HG03442 (cell line): ENCODE data around the gene METTL23.
"Not testable (repeated sequence)": the region's sequence is repeated elsewhere in the genome, so short reads cannot be mapped to it uniquely, and the experiment has no call there.

Experiments used
- ATAC-seq: cut with Tn5 transposase; IDR thresholded peaks from one replicate; pipeline ENCODE4 v1.9.1; 2021; ENCODE audit warnings: mild to moderate bottlenecking, moderate library complexity; ENCODE audit not compliant: unreplicated experiment

Gene METTL23

DNA sequence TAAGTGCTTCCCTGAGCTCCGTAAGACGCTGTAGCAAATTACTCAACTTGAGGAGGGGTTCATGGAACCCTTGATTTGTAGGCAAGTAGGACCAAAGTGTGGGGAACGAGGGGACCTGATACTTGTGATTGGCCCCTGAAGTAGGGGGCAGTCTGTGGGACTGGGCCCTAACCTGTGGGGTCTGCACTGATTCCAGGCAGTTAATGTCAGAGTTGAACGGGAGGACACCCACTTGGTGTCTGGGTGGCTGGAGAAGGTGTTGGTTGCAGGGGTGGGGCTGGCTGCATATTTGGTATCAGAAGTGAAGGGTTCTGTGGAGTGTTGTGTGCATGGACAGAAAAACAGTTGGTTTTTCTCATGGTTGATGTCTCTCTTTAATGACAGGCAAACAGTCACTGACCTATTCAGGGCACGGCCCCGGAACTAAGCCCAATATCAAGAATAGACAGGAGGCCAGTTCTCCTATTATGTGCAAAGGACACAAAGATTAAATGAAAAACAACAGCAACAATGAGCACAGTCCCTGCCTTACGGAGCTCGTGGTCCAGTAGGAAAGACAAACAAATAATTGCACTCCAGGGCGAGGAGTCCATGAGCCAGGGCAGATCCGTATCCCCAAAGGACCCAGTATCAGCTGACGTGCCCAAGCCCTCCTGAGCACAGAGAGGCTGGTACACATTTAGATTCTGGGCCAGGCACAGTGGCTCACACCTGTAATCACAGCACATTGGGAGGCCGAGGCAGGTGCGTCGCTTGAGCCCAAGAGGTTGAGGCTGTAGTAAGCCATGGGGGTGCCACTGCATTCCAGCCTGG, 35.1 kb upstream of the METTL23 start:
- no peak for ATAC-seq

GRCh38 chr17:76695059-76695831, 31.4 kb upstream of the METTL23 start:
- no peak for ATAC-seq

GRCh38 chr17:76696763-76697701, 29.6 kb upstream of the METTL23 start:
- ATAC-seq = no peak

DNA sequence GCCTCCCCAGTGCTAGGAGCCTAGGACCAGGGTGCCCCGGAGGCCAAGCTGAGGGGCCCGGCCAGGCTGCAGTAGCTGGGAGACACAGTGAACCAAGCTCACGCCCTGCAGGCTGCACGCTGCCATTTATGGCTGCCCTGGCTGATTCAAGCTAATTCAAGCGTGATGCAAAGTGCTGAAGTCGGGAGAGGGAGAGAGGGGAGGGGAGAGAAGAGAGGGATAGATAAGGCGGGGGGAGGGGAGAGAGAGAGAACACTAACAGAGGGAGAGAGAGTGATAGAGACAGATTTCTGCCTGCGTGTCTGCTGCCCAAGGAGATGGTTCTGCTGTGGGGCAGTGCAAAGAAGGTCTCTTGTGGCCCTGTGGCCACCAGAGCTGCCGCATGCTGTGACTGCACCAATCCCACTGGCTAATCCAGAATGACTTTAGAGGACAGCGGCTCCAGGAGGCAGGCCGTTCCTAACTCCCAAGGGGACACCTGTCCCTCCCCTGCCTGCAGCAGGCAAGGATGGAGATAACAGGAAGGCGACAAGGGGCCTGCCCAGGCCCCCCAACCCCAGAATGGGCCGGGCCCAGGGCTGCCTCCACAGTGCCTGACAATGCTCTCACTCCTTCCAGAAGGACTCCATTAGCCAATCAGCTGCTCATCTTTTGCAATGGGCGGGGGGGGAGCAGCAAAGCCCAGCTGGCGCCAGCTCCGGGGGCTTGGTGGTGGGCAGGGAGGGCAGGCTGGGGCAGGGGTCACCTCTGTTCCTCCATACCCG, 28.8 kb upstream of the METTL23 start:
- no peak for ATAC-seq

DNA sequence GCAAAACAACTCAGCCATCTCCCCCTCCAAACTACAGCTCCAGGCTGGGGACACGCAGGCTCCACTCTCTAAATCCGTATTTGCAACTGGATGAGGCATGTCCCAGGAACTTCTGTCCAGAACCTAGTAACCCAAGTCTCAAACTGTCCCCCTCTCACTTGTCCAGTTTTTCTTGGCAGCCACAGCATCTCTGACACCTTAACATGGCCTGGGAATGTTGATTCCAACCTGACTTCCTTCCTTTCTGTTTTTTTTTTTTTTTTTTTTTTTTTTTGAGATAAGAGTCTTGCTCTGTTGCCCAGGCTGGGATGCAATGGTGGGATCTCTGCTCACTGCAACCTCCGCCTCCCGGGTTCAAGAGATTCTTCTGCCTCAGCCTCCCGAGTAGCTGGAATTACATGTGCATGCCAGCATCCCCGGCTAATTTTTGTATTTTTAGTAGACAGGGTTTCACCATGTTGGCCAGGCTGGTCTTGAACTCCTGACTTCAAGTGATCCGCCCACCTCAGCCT, 28.1 kb upstream of the METTL23 start:
- ATAC-seq = not testable (repeated sequence)

DNA sequence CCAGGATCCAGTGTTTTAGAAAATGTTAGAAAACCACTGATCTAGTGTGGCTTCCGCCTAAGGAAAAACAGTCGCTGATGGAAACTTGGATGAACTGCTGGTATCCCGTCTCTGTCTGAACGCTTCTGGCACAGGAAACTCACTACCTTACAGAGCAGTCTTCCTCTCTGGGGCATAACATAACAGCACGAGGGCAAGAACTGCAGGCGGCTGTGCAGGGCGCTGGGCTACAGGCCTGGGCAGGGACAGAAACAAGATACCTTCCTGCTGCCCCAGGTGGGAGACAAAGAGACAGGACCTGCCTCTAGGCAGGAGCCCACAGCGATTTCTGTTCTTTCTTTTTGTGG, 26.4 kb upstream of the METTL23 start:
- ATAC-seq = no peak

- ATAC-seq = no peak
Measured at GRCh38 chr17:76700617-76701470, 25.8 kb upstream of the METTL23 start.

- no peak for ATAC-seq
Measured at GRCh38 chr17:76701471-76701967, 25.1 kb upstream of the METTL23 start.

- no peak for ATAC-seq
Measured at GRCh38 chr17:76702076-76702475, 24.6 kb upstream of the METTL23 start.

- ATAC-seq = no peak
Measured at GRCh38 chr17:76702941-76703637, 23.6 kb upstream of the METTL23 start.

- no peak for ATAC-seq
Measured at GRCh38 chr17:76704805-76705204, 21.8 kb upstream of the METTL23 start.

DNA sequence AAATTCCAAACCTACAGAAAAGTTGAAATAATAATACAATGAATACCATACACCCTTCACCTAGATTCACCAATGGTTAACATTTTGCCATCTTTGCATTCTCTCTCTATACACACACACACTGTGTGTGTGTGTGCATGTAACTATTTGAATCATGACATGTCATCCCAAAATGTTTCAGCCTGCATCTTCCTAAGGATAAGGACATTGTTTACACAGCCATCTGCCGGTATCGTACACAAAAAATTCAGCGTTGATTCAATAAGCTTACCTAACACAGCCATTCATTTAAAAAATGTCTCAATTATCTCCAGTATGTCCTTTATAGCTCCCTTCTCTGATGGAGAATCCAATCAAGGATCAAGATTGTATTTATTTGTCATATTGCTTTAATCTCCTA, 19.8 kb upstream of the METTL23 start:
- ATAC-seq = no peak

DNA sequence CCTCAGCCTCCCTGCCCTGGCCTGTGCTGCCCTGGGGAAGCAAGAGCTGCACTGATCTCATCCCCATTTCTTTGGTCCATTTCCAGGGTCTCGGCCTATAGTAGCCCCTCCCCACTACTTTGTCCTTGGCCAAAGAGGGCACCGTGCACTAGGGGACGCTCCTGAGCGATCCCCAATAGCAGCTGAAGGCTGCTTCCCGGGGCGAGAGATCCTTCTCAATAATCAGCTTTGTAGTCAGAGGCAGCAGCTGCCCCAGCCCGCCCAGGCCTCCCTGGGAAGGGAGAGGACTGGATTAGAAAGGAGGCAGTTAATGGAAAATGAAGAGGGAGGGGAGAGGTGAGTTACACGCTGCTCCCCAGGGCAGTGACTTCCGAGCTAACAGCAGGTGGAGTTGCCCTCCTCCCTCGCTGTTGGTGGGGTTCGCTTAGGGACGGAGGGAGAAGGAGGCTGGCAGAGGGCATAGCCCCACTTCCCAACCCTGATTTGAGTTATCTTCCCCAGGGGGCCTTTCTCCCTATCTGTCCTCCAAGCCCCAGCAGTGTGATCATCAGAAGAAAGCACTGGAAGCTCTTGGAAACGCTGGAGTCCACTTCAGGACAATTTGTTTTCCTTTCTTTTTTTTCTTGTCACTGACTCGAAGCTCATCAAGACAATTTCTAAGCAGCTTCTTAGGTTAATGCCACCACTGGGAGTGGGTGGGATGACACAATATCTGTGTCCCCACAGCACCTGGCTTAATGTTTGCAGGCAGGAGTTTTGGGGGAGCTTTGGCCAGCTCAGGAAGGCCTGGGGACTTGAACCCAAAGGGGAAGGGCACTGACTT, 18.4 kb upstream of the METTL23 start:
- no peak for ATAC-seq

DNA sequence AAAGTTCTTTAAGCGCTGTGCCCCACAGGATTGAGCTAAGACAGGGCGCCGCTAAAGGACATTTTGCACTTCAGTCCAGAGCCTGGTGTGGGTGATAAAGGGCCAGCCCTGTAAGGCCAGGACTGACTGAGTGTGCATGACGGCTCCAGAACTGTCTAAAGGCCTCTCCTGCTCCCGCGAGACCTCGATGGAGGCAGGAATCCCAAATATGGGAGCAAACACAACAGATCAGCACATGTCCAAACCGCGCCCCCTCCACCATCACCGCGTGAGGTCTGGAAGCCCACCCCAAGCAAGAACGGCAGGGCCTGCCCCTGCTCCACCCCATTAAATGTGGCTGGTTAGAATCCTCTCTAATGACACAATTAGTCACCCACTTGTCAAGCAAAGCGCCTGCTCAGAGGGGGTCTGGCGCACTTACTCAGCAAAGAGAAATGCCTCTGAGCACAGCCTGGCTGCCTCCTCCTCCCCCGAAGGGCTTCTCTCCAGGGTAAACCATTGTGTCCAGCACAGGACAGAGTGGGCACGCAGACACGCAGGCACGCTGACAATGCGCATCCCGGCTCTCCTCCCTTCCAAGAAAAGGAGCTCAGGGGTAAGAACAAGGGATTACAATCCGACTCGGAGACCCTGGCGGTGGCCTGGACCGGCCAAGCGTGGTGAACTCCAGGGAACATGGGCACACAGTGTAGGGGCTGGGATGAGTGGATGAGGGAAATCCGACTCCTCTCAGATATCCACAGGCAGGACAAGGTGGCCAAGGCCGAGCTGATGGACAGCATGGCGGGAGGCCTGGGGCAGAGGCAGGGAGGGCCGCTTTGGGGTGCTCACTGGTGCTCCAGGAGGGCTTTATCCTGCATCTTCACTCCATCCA, 17.3 kb upstream of the METTL23 start:
- no peak for ATAC-seq

DNA sequence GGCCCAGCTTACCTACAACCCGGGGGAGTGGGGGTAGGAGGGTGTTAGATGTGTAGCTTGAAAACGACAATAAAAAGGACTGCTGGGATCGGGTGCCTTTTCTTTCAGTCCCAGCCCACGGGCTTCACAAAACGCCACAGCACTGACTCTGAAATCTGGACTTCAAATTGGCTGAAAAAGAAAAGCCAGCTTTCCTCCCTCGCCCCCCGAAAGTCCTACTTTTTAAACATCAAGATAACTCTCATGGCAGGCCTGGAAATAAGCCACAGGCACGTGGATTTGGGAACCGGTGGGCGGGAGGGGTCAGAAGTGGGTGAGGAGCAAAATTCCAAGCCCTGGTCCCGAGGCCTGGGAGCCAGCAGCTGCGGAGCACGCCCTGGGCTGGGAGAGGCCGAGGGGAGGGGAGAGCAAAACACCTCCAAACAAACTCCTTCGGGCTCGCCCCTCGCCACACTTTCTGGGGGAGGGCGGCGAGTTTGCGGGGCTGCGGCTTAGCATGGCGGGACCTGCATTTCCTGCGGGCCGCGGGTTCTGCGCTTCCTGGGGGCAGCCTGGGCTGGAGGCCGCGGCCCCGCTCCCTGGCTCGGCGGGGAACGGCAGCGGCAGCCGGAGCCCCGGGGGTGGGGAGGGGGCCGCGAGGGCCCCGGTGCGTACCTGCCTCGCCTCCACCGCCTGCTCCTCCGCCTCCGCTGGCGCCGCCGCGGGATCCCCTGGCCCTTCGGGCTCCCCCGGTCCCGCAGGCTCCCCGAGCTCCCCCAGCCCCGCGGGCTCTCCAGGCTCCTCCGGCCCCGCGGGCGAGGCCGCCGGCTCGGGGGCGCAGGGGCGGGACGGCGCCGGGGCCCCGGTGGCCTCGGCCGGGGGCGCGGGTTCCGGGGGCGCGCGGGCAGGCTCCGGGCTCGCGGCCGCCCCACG, 16.4 kb upstream of the METTL23 start:
- ATAC-seq = not testable (repeated sequence)
